Measurements from ENCODE around the gene NKIRAS2.
"Not testable (repeated sequence)": the region's sequence is repeated elsewhere in the genome, so short reads cannot be mapped to it uniquely, and the experiment has no call there.

NKIRAS2 gene

GRCh38 chr17:42000413-42001133, 19.3 kb upstream of the NKIRAS2 start:
- no peak for DNase-seq

DNA sequence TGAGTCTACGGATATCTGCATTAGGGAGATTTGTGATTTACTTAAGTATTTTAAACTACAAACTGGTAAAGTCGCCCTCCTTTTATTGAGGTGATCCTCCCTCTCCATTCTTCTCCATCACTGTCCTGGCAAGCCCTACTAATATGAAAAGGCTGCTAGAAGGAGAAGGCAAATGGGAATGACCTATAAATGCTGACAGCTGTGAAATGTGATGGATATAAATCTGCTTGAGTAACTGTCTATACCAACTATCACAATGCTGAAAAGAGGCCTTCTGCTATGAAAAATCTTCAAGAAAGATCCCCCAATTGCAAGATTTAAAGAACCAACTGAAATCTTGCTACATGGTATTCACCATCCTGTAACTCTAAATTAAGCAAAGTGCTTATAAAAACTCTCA, 18.2 kb upstream of the NKIRAS2 start:
- DNase-seq: no peak

GRCh38 chr17:42002175-42002791, 17.6 kb upstream of the NKIRAS2 start:
- DNase-seq: no peak

DNA sequence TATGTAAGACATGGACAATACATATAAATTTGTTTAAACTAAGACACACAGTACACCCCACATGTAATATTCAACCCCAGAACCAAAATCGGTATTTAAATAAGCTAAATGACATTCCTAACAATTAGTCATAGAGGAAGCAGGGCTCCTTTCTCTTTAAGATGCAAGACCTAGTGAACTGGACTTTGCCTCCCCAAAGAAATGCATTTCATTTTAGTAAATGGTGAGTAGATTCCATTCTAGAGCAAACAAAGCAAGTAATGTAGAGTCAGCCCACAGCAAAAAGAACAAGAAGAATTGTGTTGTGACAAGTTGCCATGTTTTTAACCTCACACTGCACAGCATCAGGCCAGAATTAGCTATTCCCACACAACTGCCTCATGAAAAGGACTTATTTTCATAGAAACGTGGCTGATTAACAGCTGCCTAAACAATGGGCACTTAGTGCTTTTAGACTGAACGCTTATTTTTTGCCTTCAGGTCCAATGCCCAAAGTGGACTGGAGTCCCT, 17.0 kb upstream of the NKIRAS2 start:
- no peak for DNase-seq

- no peak for DNase-seq
Observed at GRCh38 chr17:42005166-42005565, 14.7 kb upstream of the NKIRAS2 start.

DNA sequence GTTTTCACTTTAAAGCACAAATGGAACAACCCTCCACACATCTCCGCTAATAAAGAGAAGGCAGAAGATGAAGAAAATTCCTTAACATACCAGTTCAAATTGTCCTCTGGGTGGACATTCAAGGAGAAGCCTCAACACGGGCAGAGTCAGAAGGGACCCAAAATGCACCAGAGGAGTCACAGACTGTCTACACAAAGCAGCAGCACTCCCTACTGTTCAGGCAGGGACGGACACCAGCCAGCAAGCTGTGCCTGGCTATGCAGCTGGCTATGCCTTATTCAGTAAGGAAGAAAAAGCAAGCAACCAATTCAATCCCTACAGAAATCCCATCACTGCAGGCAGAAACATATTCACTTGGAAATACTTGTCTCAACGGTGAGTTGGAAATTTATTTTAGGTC, 10.7 kb upstream of the NKIRAS2 start:
- no peak for DNase-seq

DNA sequence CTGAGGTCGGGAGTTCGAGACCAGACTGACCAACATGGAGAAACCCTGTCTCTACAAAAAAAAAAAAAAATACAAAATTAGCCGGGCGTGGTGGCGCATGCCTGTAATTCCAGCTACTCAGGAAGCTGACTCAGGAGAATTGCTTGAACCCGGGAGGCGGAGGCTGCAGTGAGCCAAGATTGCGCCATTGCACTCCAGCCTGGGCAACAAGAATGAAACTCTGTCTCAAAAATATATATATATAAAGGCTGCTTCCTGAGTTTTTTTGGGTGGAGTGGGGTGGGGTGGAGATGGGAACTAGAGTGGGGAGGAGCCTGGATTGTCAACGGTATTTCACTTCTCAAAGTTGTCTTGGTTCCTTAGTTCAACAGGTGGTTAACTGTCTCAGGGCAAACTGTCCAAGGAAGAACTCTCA, 9.6 kb upstream of the NKIRAS2 start:
- DNase-seq: not testable (repeated sequence)

- no peak for DNase-seq
Observed at GRCh38 chr17:42010898-42011516, 8.9 kb upstream of the NKIRAS2 start.

- DNase-seq: not testable (repeated sequence)
Observed at GRCh38 chr17:42012363-42012762, 7.5 kb upstream of the NKIRAS2 start.

DNA sequence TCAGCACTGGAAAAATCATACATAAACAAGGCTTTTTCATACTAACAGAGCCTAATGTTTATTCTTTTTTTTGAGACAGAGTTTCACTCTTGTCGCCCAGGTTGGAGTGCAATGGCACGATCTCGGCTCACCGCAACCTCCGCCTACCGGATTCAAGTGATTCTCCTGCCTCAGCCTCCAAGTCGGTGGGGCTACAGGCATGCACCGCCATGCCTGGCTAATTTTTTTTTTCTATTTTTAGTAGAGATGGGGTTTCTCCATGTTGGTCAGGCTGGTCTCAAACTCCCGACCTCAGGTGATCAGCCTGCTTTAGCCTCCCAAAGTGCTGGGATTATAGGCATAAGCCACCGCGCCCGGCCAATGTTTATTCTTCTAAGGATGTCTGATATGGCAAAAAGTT, 6.2 kb upstream of the NKIRAS2 start:
- DNase-seq: not testable (repeated sequence)

GRCh38 chr17:42016411-42016831, 3.5 kb upstream of the NKIRAS2 start:
- no peak for DNase-seq

- DNase-seq: peak; percentile 97
Observed at GRCh38 chr17:42016941-42017865, 2.7 kb upstream of the NKIRAS2 start, which contains the start of gene DNAJC7. DNAJC7 (minus strand) TSS chr17:42017439; CDS start chr17:42017416, 23 bp downstream.

- no peak for DNase-seq
Observed at GRCh38 chr17:42017866-42018200, 2.1 kb upstream of the NKIRAS2 start.

DNA sequence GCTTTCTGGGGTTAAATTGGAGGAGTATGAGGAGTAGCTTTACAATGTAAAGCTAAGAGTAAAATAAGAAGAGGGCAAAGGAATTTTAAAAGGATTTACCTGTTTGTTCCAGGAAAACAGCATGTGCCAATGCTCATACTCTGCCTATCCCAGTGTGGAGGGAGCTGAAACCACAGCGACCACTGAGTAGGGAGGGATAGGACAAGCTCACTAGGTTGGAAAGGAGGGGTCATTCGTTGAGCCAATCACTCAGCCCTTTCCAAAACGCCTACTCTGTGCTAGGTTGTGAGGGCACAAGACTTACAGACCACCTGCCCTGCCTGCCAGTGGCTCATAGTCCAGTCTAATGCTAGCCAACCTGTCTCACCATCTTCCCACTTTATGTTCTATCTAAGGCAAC, 1.6 kb upstream of the NKIRAS2 start:
- DNase-seq: no peak

GRCh38 chr17:42018988-42019387, 902 bp upstream of the NKIRAS2 start:
- DNase-seq: no peak

DNA sequence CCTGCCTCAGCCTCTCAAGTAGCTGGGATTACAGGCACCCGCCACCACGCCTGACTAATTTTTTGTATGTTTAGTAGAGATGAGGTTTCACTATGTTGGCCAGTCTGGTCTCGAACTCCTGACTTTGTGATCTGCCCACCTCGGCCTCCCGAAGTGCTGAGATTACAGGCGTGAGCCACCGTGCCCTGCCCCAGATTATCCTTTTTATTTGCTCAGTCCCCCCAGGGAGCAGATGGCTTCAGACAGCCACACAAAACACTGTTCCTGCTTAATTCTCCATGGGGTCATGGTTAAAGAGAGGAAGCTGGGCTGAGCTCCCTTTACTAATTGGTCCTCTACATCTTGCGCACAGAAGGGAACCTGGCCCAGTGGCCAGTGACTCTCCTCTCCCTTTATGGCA, 955 bp downstream of the NKIRAS2 start:
- not testable (repeated sequence) for DNase-seq

DNA sequence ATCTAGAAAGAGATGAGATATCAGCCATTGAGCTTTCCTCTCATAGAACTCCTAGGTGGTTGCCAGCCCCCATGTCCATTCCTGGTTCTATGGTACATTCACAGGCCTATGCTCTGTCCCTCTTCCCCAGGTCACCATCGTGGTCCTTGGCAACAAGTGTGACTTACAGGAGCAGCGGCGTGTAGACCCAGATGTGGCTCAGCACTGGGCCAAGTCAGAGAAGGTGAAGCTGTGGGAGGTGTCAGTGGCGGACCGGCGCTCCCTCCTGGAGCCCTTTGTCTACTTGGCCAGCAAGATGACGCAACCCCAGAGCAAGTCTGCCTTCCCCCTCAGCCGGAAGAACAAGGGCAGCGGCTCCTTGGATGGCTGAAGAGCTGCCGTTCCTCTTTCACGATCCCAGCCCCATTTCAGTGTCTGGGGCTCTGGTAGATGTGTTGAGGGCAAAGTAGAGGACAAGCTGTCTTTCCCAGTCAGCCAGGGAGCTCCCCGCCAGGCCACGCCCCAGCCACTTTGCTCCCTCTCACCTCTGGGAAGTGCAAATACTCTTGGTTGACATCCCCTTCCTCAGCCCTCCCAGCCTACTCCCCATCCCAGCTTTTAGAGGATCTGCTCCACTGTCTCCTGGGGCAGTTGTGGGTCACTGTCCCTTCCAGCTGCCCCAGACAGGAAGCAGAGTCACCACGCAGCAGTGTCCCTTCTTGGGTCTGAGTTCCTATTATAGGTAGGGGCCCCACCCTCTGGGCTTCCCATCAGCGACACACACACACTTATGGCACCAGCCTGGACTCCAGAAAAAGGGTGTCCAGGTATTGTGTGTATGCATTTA, 3.8 kb downstream of the NKIRAS2 start:
- DNase-seq: no peak

DNA sequence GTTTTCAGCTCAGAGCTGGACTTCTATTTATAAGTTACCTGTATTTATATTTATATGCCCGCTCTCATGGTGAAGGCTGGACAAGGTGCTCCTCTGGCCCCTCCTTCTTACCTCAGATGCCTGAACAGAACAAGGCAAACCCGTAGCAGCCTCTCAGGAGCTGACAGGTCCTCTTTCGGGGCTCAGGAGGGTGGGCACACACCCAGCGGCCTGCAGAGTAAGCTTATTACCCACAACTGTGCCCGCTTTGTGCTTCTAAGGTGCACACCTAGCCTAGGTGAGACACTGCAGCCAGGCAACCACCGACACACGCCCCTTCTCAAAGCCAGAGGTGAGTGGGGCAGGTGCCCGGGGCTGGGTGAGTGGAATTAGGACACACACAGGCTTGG, 5.3 kb downstream of the NKIRAS2 start:
- no peak for DNase-seq

DNA sequence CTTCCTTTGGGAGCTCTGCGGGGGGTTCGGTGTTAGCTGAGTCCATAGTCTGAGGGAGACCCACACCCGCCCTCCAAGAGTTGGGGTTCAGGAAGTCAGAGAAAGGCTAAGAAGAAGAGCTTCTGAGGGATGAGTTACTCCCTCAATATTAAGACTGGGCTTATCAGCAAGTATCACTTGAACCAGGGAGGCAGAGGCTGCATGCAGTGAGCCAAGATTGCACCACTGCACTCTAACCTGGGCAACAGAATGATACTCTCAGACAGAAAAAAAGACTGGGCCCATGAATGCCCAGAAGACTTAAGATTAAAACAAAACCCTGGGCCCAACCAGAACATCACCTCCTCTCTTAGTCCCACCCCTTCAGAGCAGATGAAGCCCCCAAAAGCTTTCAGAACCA, 6.0 kb downstream of the NKIRAS2 start:
- no peak for DNase-seq

DNA sequence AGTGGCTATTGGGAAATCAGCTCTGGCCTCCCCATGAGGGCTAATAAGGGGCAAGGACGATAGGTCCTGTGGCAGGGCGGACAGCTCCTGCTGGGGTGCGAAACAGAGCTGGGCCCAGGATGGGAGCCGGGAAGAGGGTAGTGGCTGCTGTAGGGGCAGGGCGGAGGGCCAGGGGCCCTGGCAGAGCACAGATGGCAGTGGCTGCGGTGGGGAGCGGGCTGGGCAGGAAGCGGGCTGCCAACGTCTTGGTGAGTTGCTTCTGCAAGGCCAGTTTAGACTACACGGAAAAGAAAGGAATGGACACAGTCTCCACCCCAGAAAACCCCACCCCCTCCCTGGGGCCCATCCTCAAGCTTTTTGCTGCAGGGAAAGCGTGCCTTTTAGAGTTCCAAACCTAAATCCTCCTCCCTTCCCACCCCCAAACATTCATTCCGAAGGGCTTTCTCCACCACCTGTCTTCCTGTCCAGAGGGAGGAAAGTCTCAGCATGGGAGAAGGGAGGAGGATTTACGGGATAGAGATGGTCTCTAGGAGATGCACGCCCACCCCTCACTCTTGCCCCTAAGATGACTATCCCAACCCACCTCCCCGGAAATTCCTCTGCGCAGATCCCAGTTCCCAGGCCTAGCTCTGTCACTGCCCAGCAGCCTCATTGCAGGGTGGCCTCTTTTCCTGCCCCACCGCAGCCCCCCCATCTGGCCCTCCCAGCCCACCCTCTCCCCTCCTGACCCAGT, 7.1 kb downstream of the NKIRAS2 start:
- DNase-seq: no peak

GRCh38 chr17:42027590-42027889, 7.7 kb downstream of the NKIRAS2 start:
- no peak for DNase-seq
